HTR-8/SVneo (cell line): ENCODE measurements around the gene CDPF1.

Experiments used
- DNase-seq: peaks from one replicate; pipeline ENCODE4 v3.0.0; 2011; ENCODE audit warnings: low spot score, mixed read lengths; ENCODE audit not compliant: insufficient read length
- FAIRE-seq: peaks from 2 replicates; lab custom pipeline; 2011; peaks lifted over from hg19 to GRCh38; lab: Jason Lieb, UNC

Gene CDPF1

GRCh38 chr22:46262449-46263215, 12.5 kb upstream of the CDPF1 start:
- FAIRE-seq: no peak

GRCh38 chr22:46260038-46260437, 9.9 kb upstream of the CDPF1 start:
- FAIRE-seq: no peak
- DNase-seq: no peak

More at GRCh38 chr22:46262449-46263215, 12.5 kb upstream of the CDPF1 start:
- DNase-seq: no peak

GRCh38 chr22:46259374-46259773, 9.3 kb upstream of the CDPF1 start:
- FAIRE-seq (no peak), DNase-seq (no peak)

GRCh38 chr22:46256358-46256958, 6.4 kb upstream of the CDPF1 start:
- FAIRE-seq: no peak

GRCh38 chr22:46251816-46252380, 1.8 kb upstream of the CDPF1 start:
- FAIRE-seq (no peak), DNase-seq (no peak)

More at GRCh38 chr22:46256358-46256958, 6.4 kb upstream of the CDPF1 start:
- no peak for DNase-seq

GRCh38 chr22:46251266-46251665, 1.2 kb upstream of the CDPF1 start:
- DNase-seq (no peak), FAIRE-seq (no peak)

GRCh38 chr22:46250783-46251125, 661 bp upstream of the CDPF1 start:
- DNase-seq (no peak), FAIRE-seq (no peak)

GRCh38 chr22:46247443-46247975, 2.6 kb downstream of the CDPF1 start:
- DNase-seq (no peak), FAIRE-seq (no peak)

- FAIRE-seq (no peak), DNase-seq (no peak)
Measured at GRCh38 chr22:46246178-46246577, 3.9 kb downstream of the CDPF1 start.

GRCh38 chr22:46245511-46245910, 4.6 kb downstream of the CDPF1 start:
- DNase-seq: no peak
- no peak for FAIRE-seq

GRCh38 chr22:46244771-46245170, 5.3 kb downstream of the CDPF1 start:
- DNase-seq (no peak), FAIRE-seq (no peak)

GRCh38 chr22:46242076-46242475, 8.0 kb downstream of the CDPF1 start:
- no peak for DNase-seq
- FAIRE-seq: no peak

- FAIRE-seq (no peak), DNase-seq (no peak)
Measured at GRCh38 chr22:46241396-46242007, 8.6 kb downstream of the CDPF1 start.

- FAIRE-seq (no peak), DNase-seq (no peak)
Measured at GRCh38 chr22:46240907-46241306, 9.2 kb downstream of the CDPF1 start.

- DNase-seq (no peak), FAIRE-seq (no peak)
Measured at GRCh38 chr22:46240506-46240905, 9.6 kb downstream of the CDPF1 start.

GRCh38 chr22:46240073-46240472, 10.0 kb downstream of the CDPF1 start:
- no peak for FAIRE-seq
- no peak for DNase-seq

- FAIRE-seq (no peak), DNase-seq (no peak)
Measured at GRCh38 chr22:46239261-46240048, 10.6 kb downstream of the CDPF1 start.

- FAIRE-seq (no peak), DNase-seq (no peak)
Measured at GRCh38 chr22:46238541-46238940, 11.6 kb downstream of the CDPF1 start.

- DNase-seq (no peak), FAIRE-seq (no peak)
Measured at GRCh38 chr22:46237453-46238124, 12.5 kb downstream of the CDPF1 start.

GRCh38 chr22:46234969-46235368, 15.1 kb downstream of the CDPF1 start:
- no peak for DNase-seq
- FAIRE-seq: no peak
